ENCODE measurements around the gene CNRIP1. TPM values are rescaled to one million over a fixed set of nuclear protein-coding genes. Genes with fewer than 3 reads are reported as not detected.

Gene CNRIP1
- total RNA-seq, 4 donors from 2014 or later: 23.5 to 44.4 (median 29.8) TPM

GRCh38 chr2:68266655-68267054 lies 53.1 kb downstream of the CNRIP1 start:
- DNase-seq (ENCODE audit: extremely low spot score): no peak
- H3K4me3 ChIP-seq: no peak overlapping the region
- 95% methylated on average over 1 of the region's 1 CpG for WGBS
- H3K27ac ChIP-seq (replicated peaks in 1 of 4): no peak overlapping the region
- no peaks in the 10 kb centered on the region for H3K36me3 ChIP-seq
- peaks cover 0 to 2% (median 0%) of the 10 kb centered on the region in 4 donors for H3K4me1 ChIP-seq
- intact Hi-C loops (cut with DNase I): no loop called here
- TF ChIP-seq EP300 (IDR thresholded peaks at IDR 0.05) (no peak), POLR2AphosphoS5 (IDR thresholded peaks at IDR 0.05) (no peak)
- TF ChIP-seq, protein P1, sequence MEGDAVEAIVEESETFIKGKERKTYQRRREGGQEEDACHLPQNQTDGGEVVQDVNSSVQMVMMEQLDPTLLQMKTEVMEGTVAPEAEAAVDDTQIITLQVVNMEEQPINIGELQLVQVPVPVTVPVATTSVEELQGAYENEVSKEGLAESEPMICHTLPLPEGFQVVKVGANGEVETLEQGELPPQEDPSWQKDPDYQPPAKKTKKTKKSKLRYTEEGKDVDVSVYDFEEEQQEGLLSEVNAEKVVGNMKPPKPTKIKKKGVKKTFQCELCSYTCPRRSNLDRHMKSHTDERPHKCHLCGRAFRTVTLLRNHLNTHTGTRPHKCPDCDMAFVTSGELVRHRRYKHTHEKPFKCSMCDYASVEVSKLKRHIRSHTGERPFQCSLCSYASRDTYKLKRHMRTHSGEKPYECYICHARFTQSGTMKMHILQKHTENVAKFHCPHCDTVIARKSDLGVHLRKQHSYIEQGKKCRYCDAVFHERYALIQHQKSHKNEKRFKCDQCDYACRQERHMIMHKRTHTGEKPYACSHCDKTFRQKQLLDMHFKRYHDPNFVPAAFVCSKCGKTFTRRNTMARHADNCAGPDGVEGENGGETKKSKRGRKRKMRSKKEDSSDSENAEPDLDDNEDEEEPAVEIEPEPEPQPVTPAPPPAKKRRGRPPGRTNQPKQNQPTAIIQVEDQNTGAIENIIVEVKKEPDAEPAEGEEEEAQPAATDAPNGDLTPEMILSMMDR (IDR thresholded peaks at IDR 0.05): no peak
- no peaks in the 10 kb centered on the region for H3K27me3 ChIP-seq
- H3K9me3 ChIP-seq: no peaks in the 10 kb centered on the region

DNA sequence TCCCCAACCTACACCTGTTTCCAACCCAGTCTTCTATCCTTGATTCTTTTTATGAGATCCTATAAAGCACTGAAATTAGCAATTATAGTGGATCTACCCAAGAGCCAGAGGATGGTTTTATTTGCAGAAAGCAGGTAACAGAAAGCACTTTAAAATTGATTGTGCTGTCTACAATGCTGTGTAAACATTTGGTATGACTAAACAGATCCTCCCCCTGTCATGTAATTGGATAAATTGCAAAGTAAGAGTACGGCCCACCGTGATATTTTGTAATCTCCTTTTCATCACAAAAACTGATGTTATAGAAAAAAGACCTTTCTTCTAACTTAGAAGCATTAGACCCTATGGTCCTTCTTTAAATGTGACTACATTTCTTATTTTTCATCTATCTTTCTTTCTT lies 56.1 kb downstream of the CNRIP1 start:
- TF ChIP-seq POLR2AphosphoS5 (IDR thresholded peaks at IDR 0.05) (no peak), EP300 (IDR thresholded peaks at IDR 0.05) (no peak), POLR2A (IDR thresholded peaks at IDR 0.05; ENCODE audit: low read depth) (no peak)
- TF ChIP-seq, protein P1 (IDR thresholded peaks at IDR 0.05): no peak
- Histone ChIP-seq H3K27ac (replicated peaks in 1 of 4) (no peak overlapping the region), H3K4me1 (no peaks in the 10 kb centered on the region), H3K4me3 (no peak overlapping the region), H3K36me3 (no peaks in the 10 kb centered on the region), H3K27me3 (no peaks in the 10 kb centered on the region), H3K9me3 (no peaks in the 10 kb centered on the region)
- intact Hi-C loops (cut with DNase I): no loop called here
- WGBS: 94% methylated on average over 2 of the region's 2 CpGs
- DNase-seq (ENCODE audit: extremely low spot score): no peak

- H3K36me3 ChIP-seq: no peaks in the 10 kb centered on the region
- intact Hi-C loops (cut with DNase I): no loop called here
- TF ChIP-seq EP300 (IDR thresholded peaks at IDR 0.05) (no peak), POLR2A (IDR thresholded peaks at IDR 0.05; ENCODE audit: low read depth) (no peak), POLR2AphosphoS5 (IDR thresholded peaks at IDR 0.05) (no peak)
- TF ChIP-seq, protein P1 (IDR thresholded peaks at IDR 0.05): no peak
- no peak overlapping the region for H3K27ac ChIP-seq (replicated peaks in 1 of 4)
- no peaks in the 10 kb centered on the region for H3K9me3 ChIP-seq
- DNase-seq (ENCODE audit: extremely low spot score): no peak
- 94% methylated on average over 2 of the region's 2 CpGs for whole genome bisulfite sequencing
- peaks cover 5 to 17% (median 15%) of the 10 kb centered on the region in 4 donors for H3K4me1 ChIP-seq
- H3K4me3 ChIP-seq: no peak overlapping the region
- no peaks in the 10 kb centered on the region for H3K27me3 ChIP-seq
Measured at GRCh38 chr2:68258851-68259250, 60.9 kb downstream of the CNRIP1 start.

GRCh38 chr2:68256093-68256450 lies 63.7 kb downstream of the CNRIP1 start:
- Histone ChIP-seq H3K4me1 (peaks cover 11 to 24% (median 18%) of the 10 kb centered on the region in 4 donors), H3K27me3 (no peaks in the 10 kb centered on the region), H3K27ac (replicated peaks in 1 of 4) (peak overlapping the region in 2 of 4 donors; percentile 5 to 11), H3K4me3 (no peak overlapping the region), H3K36me3 (no peaks in the 10 kb centered on the region), H3K9me3 (no peaks in the 10 kb centered on the region)
- no peak for DNase-seq (ENCODE audit: extremely low spot score)
- TF ChIP-seq POLR2A (IDR thresholded peaks at IDR 0.05; ENCODE audit: low read depth): no peak
- TF ChIP-seq EP300 (IDR thresholded peaks at IDR 0.05): no peak
- TF ChIP-seq, protein P1 (IDR thresholded peaks at IDR 0.05): no peak
- TF ChIP-seq POLR2AphosphoS5 (IDR thresholded peaks at IDR 0.05): no peak
- intact Hi-C loops (cut with DNase I): no loop called here
- 88% methylated on average over 1 of the region's 1 CpG for WGBS
